ENCODE results near the gene INKA1.
"Not testable (repeated sequence)": the region's sequence is repeated elsewhere in the genome, so short reads cannot be mapped to it uniquely, and the experiment has no call there.

Gene INKA1

GRCh38 chr3:49801160-49801559, 1.9 kb upstream of the INKA1 start:
- Histone ChIP-seq H3K9ac (ENCODE audit: low read length) (no peak overlapping the region), H3K27me3 (ENCODE audit: control insufficient read depth, insufficient read depth, low read length) (peaks cover 48% of the 10 kb centered on the region), H3K9me3 (ENCODE audit: control insufficient read depth, insufficient read depth, low read depth, low read length) (no peaks in the 10 kb centered on the region), H3K4me3 (ENCODE audit: low read depth, low read length) (no peak overlapping the region), H3K4me1 (ENCODE audit: control insufficient read depth, insufficient read depth, low read length) (peaks cover 20% of the 10 kb centered on the region), H3K36me3 (ENCODE audit: control insufficient read depth, insufficient read depth, low read length) (no peaks in the 10 kb centered on the region), H3K27ac (ENCODE audit: low read depth, low read length) (no peak overlapping the region)

GRCh38 chr3:49803465-49804140, 542 bp downstream of the INKA1 start:
- Histone ChIP-seq H3K27me3 (ENCODE audit: control insufficient read depth, insufficient read depth, low read length) (peaks cover 48% of the 10 kb centered on the region), H3K9me3 (ENCODE audit: control insufficient read depth, insufficient read depth, low read depth, low read length) (no peaks in the 10 kb centered on the region), H3K4me3 (ENCODE audit: low read depth, low read length) (peak overlapping the region; percentile 95), H3K27ac (ENCODE audit: low read depth, low read length) (no peak overlapping the region), H3K36me3 (ENCODE audit: control insufficient read depth, insufficient read depth, low read length) (no peaks in the 10 kb centered on the region), H3K9ac (ENCODE audit: low read length) (no peak overlapping the region), H3K4me1 (ENCODE audit: control insufficient read depth, insufficient read depth, low read length) (peaks cover 29% of the 10 kb centered on the region)

DNA sequence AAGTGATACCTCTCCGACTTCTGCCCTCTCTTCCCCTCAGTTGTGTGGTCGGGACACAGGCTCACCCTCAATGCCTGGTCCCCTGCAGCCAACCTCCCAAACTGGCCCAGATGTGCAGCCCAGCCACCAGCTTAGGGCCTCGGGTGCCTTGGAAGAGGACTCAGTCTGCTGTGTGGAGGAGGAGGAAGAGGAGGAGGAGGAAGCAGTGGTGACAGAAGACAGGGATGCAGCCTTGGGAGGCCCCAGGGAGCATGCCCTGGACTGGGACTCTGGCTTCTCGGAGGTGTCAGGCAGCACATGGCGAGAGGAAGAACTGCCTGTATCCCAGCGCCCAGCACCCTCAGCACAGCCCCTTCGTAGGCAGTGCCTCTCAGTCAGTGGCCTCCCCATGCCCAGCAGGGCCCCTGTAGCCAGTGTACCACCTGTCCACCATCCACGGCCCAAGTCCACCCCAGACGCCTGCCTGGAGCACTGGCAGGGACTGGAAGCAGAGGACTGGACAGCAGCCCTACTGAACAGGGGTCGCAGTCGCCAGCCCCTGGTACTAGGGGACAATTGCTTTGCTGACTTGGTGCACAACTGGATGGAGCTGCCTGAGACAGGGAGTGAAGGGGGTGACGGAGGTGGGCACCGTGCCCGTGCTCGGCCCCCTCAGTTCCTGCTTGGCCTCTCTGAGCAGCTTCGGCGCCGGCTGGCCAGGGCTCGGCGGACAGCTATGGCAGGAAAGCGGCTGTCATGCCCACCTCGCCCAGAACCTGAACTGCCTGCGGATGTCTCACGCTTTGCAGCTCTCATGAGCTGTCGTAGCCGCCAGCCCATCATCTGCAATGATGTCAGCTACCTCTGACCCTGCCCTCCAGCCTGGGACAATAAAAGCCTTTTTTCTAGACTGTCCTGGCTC, 1.3 kb downstream of the INKA1 start:
- Histone ChIP-seq H3K9me3 (ENCODE audit: control insufficient read depth, insufficient read depth, low read depth, low read length) (no peaks in the 10 kb centered on the region), H3K36me3 (ENCODE audit: control insufficient read depth, insufficient read depth, low read length) (no peaks in the 10 kb centered on the region), H3K9ac (ENCODE audit: low read length) (no peak overlapping the region), H3K4me1 (ENCODE audit: control insufficient read depth, insufficient read depth, low read length) (peaks cover 29% of the 10 kb centered on the region), H3K27ac (ENCODE audit: low read depth, low read length) (no peak overlapping the region), H3K4me3 (ENCODE audit: low read depth, low read length) (peak overlapping the region; percentile 95; the same call in 1 of the 2 replicates), H3K27me3 (ENCODE audit: control insufficient read depth, insufficient read depth, low read length) (peaks cover 47% of the 10 kb centered on the region)

- Histone ChIP-seq H3K4me1 (ENCODE audit: control insufficient read depth, insufficient read depth, low read length) (peaks cover 29% of the 10 kb centered on the region), H3K36me3 (ENCODE audit: control insufficient read depth, insufficient read depth, low read length) (no peaks in the 10 kb centered on the region), H3K27me3 (ENCODE audit: control insufficient read depth, insufficient read depth, low read length) (peaks cover 40% of the 10 kb centered on the region), H3K4me3 (ENCODE audit: low read depth, low read length) (no peak overlapping the region), H3K9ac (ENCODE audit: low read length) (no peak overlapping the region), H3K27ac (ENCODE audit: low read depth, low read length) (no peak overlapping the region), H3K9me3 (ENCODE audit: control insufficient read depth, insufficient read depth, low read depth, low read length) (no peaks in the 10 kb centered on the region)
These were observed 2.3 kb downstream of the INKA1 start for GRCh38 chr3:49805367-49805782.

DNA sequence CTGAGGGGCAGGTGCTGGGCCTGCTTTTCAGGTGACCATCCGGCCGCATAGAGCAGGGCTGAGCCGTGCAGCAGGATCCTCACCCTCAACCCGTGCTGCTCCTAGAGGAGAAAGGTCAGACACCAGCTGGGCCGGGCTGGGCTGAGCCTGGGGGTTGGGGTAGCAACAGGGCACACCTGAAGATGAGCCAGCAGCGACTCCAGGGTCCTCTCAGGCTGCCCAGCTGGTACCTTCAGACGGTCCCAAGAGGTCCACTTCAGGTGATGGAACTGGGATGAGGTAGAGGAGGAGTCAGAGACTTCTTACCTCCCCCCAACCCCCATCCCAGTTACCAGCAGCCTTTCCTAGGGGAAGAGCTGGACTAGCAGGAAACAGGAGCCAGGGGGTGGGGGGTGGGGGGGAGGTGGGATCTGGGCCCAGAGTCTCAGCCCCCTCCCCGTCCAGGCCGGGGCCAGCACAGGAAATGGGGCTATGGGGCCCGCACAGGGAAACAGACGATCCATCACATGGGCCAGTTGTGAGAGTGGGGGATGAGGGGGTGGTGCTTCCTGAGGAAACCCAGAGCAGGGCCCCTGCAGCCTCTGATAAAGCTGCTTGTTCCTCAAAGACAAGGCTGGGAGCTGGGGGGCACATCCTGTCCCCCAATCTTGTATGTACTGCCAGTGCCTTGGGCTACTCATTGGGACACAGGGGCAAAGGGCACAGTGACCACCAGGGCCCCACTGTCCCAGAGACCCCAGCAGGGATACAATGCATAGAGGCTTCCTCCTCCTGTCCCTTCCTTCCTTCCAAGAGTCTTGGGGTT, 3.0 kb downstream of the INKA1 start:
- Histone ChIP-seq H3K36me3 (ENCODE audit: control insufficient read depth, insufficient read depth, low read length) (no peaks in the 10 kb centered on the region), H3K27me3 (ENCODE audit: control insufficient read depth, insufficient read depth, low read length) (peaks cover 38% of the 10 kb centered on the region), H3K9ac (ENCODE audit: low read length) (no peak overlapping the region), H3K27ac (ENCODE audit: low read depth, low read length) (no peak overlapping the region), H3K4me1 (ENCODE audit: control insufficient read depth, insufficient read depth, low read length) (peaks cover 29% of the 10 kb centered on the region), H3K4me3 (ENCODE audit: low read depth, low read length) (no peak overlapping the region), H3K9me3 (ENCODE audit: control insufficient read depth, insufficient read depth, low read depth, low read length) (no peaks in the 10 kb centered on the region)

GRCh38 chr3:49806850-49807249, 3.8 kb downstream of the INKA1 start:
- Histone ChIP-seq H3K9me3 (ENCODE audit: control insufficient read depth, insufficient read depth, low read depth, low read length) (no peaks in the 10 kb centered on the region), H3K36me3 (ENCODE audit: control insufficient read depth, insufficient read depth, low read length) (no peaks in the 10 kb centered on the region), H3K4me1 (ENCODE audit: control insufficient read depth, insufficient read depth, low read length) (peaks cover 29% of the 10 kb centered on the region), H3K27me3 (ENCODE audit: control insufficient read depth, insufficient read depth, low read length) (peaks cover 30% of the 10 kb centered on the region), H3K4me3 (ENCODE audit: low read depth, low read length) (no peak overlapping the region), H3K27ac (ENCODE audit: low read depth, low read length) (no peak overlapping the region), H3K9ac (ENCODE audit: low read length) (no peak overlapping the region)

- no peaks in the 10 kb centered on the region for H3K9me3 ChIP-seq (ENCODE audit: control insufficient read depth, insufficient read depth, low read depth, low read length)
- no peaks in the 10 kb centered on the region for H3K36me3 ChIP-seq (ENCODE audit: control insufficient read depth, insufficient read depth, low read length)
- no peak overlapping the region for H3K27ac ChIP-seq (ENCODE audit: low read depth, low read length)
- H3K4me1 ChIP-seq (ENCODE audit: control insufficient read depth, insufficient read depth, low read length): peaks cover 27% of the 10 kb centered on the region
- no peak overlapping the region for H3K4me3 ChIP-seq (ENCODE audit: low read depth, low read length)
- H3K9ac ChIP-seq (ENCODE audit: low read length): no peak overlapping the region
- H3K27me3 ChIP-seq (ENCODE audit: control insufficient read depth, insufficient read depth, low read length): peaks cover 26% of the 10 kb centered on the region
These were observed 4.5 kb downstream of the INKA1 start for GRCh38 chr3:49807431-49808114.

DNA sequence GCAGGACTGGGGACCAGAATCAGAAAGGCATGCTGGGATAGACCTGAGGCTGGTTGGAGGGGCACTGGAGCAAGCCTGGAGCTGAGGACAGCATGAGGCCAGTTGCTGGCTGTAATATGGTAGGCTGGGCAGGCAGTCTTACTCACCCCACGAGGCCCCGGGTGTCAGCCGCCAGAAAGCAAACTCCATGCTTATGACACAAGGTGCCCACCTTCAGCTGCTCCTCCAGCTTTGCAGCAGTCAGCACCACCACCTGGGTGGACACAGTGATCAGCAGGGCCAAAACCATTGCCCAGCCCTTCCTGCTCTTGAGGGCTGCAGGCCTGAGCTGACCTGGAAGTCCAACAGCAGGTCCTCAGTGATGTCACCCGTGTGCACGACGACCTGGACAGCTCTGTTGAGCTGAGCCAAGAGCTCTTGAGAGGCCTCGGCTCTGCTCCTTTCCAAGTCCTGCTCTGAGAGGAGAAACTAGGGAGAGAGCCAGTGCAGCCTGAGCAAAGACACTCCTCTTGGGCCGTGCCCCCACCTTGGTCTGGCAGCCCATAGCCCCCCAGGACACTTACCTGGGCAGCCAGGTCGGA, 9.9 kb downstream of the INKA1 start:
- no peaks in the 10 kb centered on the region; the same call in 1 of the 2 replicates for H3K27me3 ChIP-seq (ENCODE audit: control insufficient read depth, insufficient read depth, low read length)
- H3K4me1 ChIP-seq (ENCODE audit: control insufficient read depth, insufficient read depth, low read length): no peaks in the 10 kb centered on the region; the same call in 1 of the 2 replicates
- no peaks in the 10 kb centered on the region for H3K36me3 ChIP-seq (ENCODE audit: control insufficient read depth, insufficient read depth, low read length)
- H3K9me3 ChIP-seq (ENCODE audit: control insufficient read depth, insufficient read depth, low read depth, low read length): no peaks in the 10 kb centered on the region
- H3K4me3 ChIP-seq (ENCODE audit: low read depth, low read length): no peak overlapping the region
- no peak overlapping the region for H3K9ac ChIP-seq (ENCODE audit: low read length)
- no peak overlapping the region for H3K27ac ChIP-seq (ENCODE audit: low read depth, low read length)

DNA sequence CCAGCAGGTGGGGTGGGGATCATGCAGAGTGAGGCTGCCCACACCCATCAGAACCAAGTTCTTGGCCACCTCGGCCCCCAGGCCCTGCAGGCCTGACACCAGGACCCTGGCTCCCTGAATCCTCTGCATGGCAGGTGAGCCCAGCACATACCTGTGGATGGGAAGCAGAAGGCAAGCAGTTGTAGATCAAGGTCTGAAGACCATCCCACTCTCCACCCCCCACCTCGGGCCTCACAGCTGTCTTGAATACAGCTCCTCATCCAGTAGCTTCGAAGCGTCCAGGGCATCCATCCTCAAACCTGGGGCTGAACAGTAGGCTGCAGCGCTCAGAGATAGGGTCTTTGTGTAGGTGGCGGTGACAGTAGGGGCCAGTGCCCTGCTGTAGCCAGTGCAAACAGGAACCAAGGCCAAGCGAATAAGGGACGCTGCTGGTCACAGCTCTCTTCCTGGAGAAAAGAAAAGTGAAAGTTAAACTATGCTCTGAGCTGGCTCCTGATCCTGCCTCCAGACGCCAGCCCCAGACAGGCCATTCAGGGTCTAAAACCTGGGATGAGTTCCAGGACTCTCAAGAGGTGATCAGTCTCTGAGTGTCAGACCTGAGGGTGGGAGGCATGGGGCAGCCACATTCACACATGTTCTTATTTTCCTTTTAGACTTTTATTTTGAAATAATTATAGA, 10.6 kb downstream of the INKA1 start, which contains the start of gene UBA7:
UBA7 (minus strand) TSS at position 457 of the 678 bp plus-strand sequence; CDS start at position 291, 166 bp downstream.
- H3K27ac ChIP-seq (ENCODE audit: low read depth, low read length): no peak within 1 kb of the TSS
- H3K9me3 ChIP-seq (ENCODE audit: control insufficient read depth, insufficient read depth, low read depth, low read length): no peaks in the 10 kb centered on the region
- no peaks in the 10 kb centered on the region; the same call in 1 of the 2 replicates for H3K27me3 ChIP-seq (ENCODE audit: control insufficient read depth, insufficient read depth, low read length)
- H3K36me3 ChIP-seq (ENCODE audit: control insufficient read depth, insufficient read depth, low read length): no peaks in the 10 kb centered on the region
- no peak within 1 kb of the TSS for H3K9ac ChIP-seq (ENCODE audit: low read length)
- no peaks in the 10 kb centered on the region for H3K4me1 ChIP-seq (ENCODE audit: control insufficient read depth, insufficient read depth, low read length)
- H3K4me3 ChIP-seq (ENCODE audit: low read depth, low read length): no peak within 1 kb of the TSS

DNA sequence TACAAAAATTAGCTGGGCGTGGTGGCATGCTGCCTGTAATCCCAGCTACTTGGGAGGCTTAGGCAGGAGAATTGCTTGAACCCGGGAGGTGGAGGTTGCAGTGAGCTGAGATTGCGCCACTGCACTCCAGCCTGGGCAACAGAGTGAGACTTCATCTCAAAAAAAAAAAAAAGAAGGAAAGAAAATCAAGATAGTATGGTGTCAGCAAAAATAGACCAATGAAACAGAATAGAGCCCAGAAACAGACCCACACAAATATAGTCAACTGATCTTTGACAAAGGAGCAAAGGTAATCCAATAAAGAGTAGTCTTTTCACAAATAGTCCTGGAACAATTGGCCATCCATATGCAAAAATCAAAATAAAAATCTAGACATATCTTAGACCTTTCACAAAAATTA, 20.1 kb downstream of the INKA1 start:
- H3K4me3 ChIP-seq (ENCODE audit: low read depth, low read length); H3K9ac ChIP-seq (ENCODE audit: low read length); H3K4me1 ChIP-seq (ENCODE audit: control insufficient read depth, insufficient read depth, low read length); H3K36me3 ChIP-seq (ENCODE audit: control insufficient read depth, insufficient read depth, low read length); H3K27ac ChIP-seq (ENCODE audit: low read depth, low read length); H3K9me3 ChIP-seq (ENCODE audit: control insufficient read depth, insufficient read depth, low read depth, low read length); H3K27me3 ChIP-seq (ENCODE audit: control insufficient read depth, insufficient read depth, low read length): not testable (repeated sequence)
